ENCODE results near the gene EDIL3. TPM values are rescaled to one million over a fixed set of nuclear protein-coding genes. Genes with fewer than 3 reads are reported as not detected.

The EDIL3 gene
- total RNA-seq, 1 experiment from 2014 or later: 0.07 TPM

DNA sequence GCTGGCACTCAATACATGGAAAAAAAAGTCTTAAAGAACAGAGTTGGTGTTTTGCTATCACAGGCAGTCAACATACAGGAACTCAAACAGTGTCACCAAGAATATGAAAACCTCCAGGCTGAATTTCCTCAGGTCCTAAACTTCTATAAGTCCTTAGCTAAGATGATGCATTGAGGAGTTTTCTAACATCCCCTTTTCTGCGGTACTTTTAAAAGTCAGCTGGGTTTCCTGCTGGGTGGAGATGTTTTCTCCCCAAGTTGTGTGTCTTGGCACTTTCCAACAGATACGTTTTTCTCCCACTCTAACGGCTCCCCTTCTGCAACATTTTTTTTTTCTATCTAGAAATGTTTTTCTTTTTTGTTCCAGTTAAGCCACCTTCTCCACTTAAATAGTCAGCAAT, 419.2 kb downstream of the EDIL3 start:
- no TSS peak for BruUV-seq (replicated peaks)
- CTCF ChIA-PET: no interaction called here
- Mint-ChIP-seq H3K9me3 (ENCODE audit: low read depth, unreplicated experiment) (no peaks in the 10 kb centered on the region), H3K4me1 (ENCODE audit: low read depth, unreplicated experiment) (peaks cover 6% of the 10 kb centered on the region), H3K36me3 (ENCODE audit: insufficient read depth, unreplicated experiment) (no peaks in the 10 kb centered on the region), H3K27ac (ENCODE audit: unreplicated experiment) (no peak overlapping the region), H3K27me3 (ENCODE audit: unreplicated experiment) (no peaks in the 10 kb centered on the region), H3K4me3 (ENCODE audit: low read depth, unreplicated experiment) (no peak overlapping the region)
- TF ChIP-seq CTCF (IDR thresholded peaks at IDR 0.05; ENCODE audit: unreplicated experiment): no peak
- intact Hi-C loops (cut with micrococcal nuclease; ENCODE audit: unreplicated experiment): no loop called here
- no peak for DNase-seq

DNA sequence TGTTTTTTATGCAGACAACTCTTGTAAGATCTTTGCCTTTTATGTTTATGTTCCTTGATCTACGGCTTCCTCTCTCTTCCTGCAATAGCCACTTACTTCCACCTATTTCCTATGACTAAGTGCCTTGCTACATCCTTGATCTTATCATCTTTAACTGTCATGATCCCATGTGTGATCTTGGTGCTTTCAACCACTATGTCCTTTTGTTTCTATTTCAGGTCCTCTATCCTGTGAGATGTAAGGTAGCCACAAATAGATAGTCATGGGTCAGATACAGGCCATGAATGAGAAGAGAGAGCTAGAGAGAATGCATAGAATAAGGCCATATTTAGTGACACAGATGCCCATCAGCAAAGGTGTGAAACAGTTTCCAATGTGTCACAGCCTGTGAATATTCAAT, 420.4 kb downstream of the EDIL3 start:
- no peak overlapping the region for H3K4me3 Mint-ChIP-seq (ENCODE audit: low read depth, unreplicated experiment)
- no peaks in the 10 kb centered on the region for H3K36me3 Mint-ChIP-seq (ENCODE audit: insufficient read depth, unreplicated experiment)
- no peak for TF ChIP-seq CTCF (IDR thresholded peaks at IDR 0.05; ENCODE audit: unreplicated experiment)
- peaks cover 6% of the 10 kb centered on the region for H3K4me1 Mint-ChIP-seq (ENCODE audit: low read depth, unreplicated experiment)
- H3K9me3 Mint-ChIP-seq (ENCODE audit: low read depth, unreplicated experiment): no peaks in the 10 kb centered on the region
- no TSS peak for BruUV-seq (replicated peaks)
- no peaks in the 10 kb centered on the region for H3K27me3 Mint-ChIP-seq (ENCODE audit: unreplicated experiment)
- no peak for DNase-seq
- intact Hi-C loops (cut with micrococcal nuclease; ENCODE audit: unreplicated experiment): no loop called here
- no peak overlapping the region for H3K27ac Mint-ChIP-seq (ENCODE audit: unreplicated experiment)
- CTCF ChIA-PET: no interaction called here

DNA sequence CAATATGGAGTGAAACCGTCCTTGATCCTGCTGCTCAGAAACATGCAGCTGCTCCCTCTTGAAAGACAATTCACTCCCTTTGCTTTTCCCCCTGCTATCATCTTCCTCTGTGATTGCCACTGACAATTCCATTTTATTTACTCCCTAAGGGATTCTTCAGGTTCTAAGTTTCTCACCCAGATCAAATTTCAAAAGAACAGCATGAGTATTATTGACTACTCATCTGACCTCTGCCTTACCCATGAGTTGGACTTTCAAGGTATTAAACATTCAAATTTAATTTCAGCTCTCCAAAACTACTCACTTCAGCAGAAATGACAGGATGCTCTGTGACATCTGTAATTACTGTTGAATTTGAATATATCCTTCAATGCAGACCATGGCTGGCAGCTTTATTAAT, 427.5 kb downstream of the EDIL3 start:
- Mint-ChIP-seq H3K9me3 (ENCODE audit: low read depth, unreplicated experiment) (no peaks in the 10 kb centered on the region), H3K36me3 (ENCODE audit: insufficient read depth, unreplicated experiment) (no peaks in the 10 kb centered on the region), H3K4me3 (ENCODE audit: low read depth, unreplicated experiment) (no peak overlapping the region), H3K4me1 (ENCODE audit: low read depth, unreplicated experiment) (peaks cover 12% of the 10 kb centered on the region), H3K27me3 (ENCODE audit: unreplicated experiment) (no peaks in the 10 kb centered on the region), H3K27ac (ENCODE audit: unreplicated experiment) (no peak overlapping the region)
- CTCF ChIA-PET: interaction anchor here (0.7 kb wide), 1 partner anchor 8 kb away, joined by 3 read pairs; no protein-coding TSS in a partner anchor
- no TSS peak for BruUV-seq (replicated peaks)
- no peak for TF ChIP-seq CTCF (IDR thresholded peaks at IDR 0.05; ENCODE audit: unreplicated experiment)
- intact Hi-C loops (cut with micrococcal nuclease; ENCODE audit: unreplicated experiment): no loop called here
- DNase-seq: no peak

DNA sequence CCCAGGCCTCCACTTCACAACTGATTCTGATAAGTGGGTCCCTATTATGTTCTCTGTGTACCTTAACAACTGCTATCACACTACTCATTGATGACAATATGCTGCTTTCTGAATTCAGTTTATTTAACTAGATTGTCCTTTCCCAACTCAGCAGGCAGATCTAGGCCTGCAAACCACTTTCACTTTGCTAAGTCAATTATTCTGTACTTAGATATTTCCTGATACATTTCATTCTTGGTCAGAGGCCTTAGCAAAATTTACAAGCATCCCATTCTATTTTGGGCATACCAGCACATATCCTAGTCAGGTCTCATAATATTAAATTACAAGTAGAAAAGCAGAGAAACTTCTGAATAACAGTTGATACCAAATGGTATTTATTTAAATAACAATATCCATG, 428.3 kb downstream of the EDIL3 start:
- Mint-ChIP-seq H3K4me3 (ENCODE audit: low read depth, unreplicated experiment) (no peak overlapping the region), H3K27me3 (ENCODE audit: unreplicated experiment) (no peaks in the 10 kb centered on the region), H3K9me3 (ENCODE audit: low read depth, unreplicated experiment) (no peaks in the 10 kb centered on the region), H3K4me1 (ENCODE audit: low read depth, unreplicated experiment) (peaks cover 8% of the 10 kb centered on the region), H3K27ac (ENCODE audit: unreplicated experiment) (no peak overlapping the region), H3K36me3 (ENCODE audit: insufficient read depth, unreplicated experiment) (no peaks in the 10 kb centered on the region)
- no peak for DNase-seq
- intact Hi-C loops (cut with micrococcal nuclease; ENCODE audit: unreplicated experiment): no loop called here
- no TSS peak for BruUV-seq (replicated peaks)
- CTCF ChIA-PET: no interaction called here
- no peak for TF ChIP-seq CTCF (IDR thresholded peaks at IDR 0.05; ENCODE audit: unreplicated experiment)

GRCh38 chr5:83955916-83956315, 428.8 kb downstream of the EDIL3 start:
- intact Hi-C loops (cut with micrococcal nuclease; ENCODE audit: unreplicated experiment): no loop called here
- DNase-seq: no peak
- no peaks in the 10 kb centered on the region for H3K36me3 Mint-ChIP-seq (ENCODE audit: insufficient read depth, unreplicated experiment)
- no peak for TF ChIP-seq CTCF (IDR thresholded peaks at IDR 0.05; ENCODE audit: unreplicated experiment)
- CTCF ChIA-PET: no interaction called here
- no peaks in the 10 kb centered on the region for H3K27me3 Mint-ChIP-seq (ENCODE audit: unreplicated experiment)
- peaks cover 8% of the 10 kb centered on the region for H3K4me1 Mint-ChIP-seq (ENCODE audit: low read depth, unreplicated experiment)
- H3K9me3 Mint-ChIP-seq (ENCODE audit: low read depth, unreplicated experiment): no peaks in the 10 kb centered on the region
- H3K4me3 Mint-ChIP-seq (ENCODE audit: low read depth, unreplicated experiment): no peak overlapping the region
- H3K27ac Mint-ChIP-seq (ENCODE audit: unreplicated experiment): no peak overlapping the region
- BruUV-seq (replicated peaks): no TSS peak

Data from Calu3 (cell line).